IMR-90 (cell line): ENCODE results near the gene PTBP2.

Experiments used
- CTCF ChIP-seq: conservative IDR thresholded peaks from 2 replicates; pipeline ENCODE4 v1.5.1; 2012; ENCODE audit warnings: mild to moderate bottlenecking, low read depth, low read length, improper control_type of control experiment
- POLR2A ChIP-seq: IDR thresholded peaks from 2 replicates; pipeline ENCODE4 v1.6.1; 2012; ENCODE audit warnings: mild to moderate bottlenecking, low read depth, low read length
- RAD21 ChIP-seq: IDR thresholded peaks from 2 replicates; pipeline ENCODE4 v1.6.1; 2012; ENCODE audit warnings: low read length, improper control_type of control experiment

GRCh38 chr1:96763514-96763913 lies 41.9 kb downstream of the PTBP2 start:
- TF ChIP-seq CTCF (no peak), POLR2A (no peak), RAD21 (no peak)
